ENCODE measurements around the gene HSD17B2.
A peak's percentile ranks its signal among the peaks of the same experiment; 100 is the strongest.

The HSD17B2 gene

DNA sequence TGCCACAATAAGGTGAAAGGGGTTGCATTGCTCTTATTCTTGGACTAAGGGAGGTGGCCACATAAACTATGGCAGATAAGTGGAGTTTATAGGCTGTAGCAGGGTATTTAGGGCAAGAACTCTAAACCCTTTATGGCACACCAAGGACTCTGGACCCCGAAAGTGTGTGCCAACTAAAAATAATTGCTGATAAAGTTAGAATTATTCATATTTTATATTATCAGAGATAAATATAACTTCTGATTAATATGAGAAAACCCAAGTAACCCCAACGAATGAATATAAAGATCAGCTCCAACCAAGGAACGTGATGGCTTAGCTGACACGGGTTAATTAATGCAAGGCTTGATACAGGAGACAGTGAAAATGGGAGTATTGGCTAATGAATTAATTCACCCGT lies 15.0 kb upstream of the HSD17B2 start:
- DNase-seq = no peak

DNA sequence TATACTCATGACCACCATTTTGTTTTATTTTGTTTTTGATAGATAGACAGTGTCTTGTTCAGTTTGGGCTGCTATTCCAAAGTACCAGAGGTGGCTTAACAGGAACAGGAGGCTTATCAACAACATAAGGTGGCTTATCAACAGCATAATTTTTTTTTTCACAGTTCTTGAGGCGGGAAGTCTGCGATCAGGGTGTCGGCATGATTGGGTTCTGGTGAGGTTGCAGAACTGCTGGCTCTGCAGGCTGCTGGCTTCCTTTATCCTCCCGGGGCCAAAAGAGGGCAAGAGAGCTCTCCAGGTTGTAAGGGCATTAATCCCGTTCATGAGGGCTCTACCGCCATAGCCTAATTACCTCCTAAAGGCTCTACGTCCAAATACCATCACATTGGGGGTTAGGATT lies 11.8 kb upstream of the HSD17B2 start:
- no peak for DNase-seq

DNA sequence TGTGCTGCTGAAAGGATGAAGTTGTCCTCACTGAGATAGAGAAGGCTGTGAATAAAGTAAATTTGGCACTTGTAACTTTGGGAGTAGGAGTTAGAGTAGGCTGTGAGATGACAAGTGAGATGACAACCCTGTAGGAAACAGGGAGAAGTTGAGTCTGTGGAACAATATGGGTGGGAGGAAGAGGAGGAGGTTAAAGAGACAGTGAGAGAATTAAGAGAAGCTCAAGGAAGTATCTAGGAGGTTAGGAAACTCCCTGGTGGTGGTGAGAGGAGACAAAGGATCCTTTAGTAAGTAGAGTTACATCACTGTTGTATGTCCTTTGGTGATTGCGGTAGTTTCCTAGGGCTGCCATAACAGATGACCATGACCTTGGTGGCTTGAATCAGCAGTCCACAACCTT lies 10.7 kb upstream of the HSD17B2 start:
- DNase-seq = no peak

DNA sequence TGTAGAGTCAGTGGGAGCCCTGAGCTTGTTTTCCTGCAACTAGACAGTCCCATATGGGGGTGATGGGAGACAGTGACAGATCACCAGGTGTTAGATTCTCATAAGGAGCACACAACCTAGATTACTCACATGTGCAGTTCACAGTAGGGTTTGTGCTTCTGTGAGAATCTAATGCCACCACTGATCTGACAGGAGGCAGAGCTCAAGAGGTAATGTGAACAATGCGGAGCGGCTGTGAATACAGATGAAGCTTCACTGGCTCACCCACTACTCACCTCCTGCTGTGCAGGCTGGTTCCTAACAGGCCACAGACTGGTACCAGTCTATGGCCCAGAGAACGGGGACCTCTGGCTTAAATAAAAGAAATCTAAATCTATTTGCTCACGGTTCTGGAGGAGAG lies 10.2 kb upstream of the HSD17B2 start:
- no peak for DNase-seq

DNA sequence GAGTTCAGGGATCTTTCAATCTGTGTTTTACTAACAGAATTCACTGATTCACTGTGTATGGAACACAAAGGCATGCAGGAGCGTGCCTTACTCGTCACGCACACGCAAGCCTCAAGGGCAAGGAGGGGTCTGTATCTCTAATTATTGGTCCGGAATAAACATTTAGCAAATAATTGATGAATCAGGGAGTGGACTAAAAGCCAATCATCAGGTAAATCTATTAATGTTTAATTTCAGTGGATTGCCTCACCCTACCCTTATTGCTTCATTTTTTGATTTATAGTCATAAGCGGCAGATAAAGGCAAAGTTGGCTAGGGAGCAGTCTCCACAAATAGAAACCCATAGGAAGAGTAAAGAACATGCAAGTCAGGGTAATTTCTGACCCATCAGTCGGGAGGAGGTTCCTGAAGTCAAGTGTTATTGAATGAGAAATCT lies 7.4 kb upstream of the HSD17B2 start:
- DNase-seq = no peak

DNA sequence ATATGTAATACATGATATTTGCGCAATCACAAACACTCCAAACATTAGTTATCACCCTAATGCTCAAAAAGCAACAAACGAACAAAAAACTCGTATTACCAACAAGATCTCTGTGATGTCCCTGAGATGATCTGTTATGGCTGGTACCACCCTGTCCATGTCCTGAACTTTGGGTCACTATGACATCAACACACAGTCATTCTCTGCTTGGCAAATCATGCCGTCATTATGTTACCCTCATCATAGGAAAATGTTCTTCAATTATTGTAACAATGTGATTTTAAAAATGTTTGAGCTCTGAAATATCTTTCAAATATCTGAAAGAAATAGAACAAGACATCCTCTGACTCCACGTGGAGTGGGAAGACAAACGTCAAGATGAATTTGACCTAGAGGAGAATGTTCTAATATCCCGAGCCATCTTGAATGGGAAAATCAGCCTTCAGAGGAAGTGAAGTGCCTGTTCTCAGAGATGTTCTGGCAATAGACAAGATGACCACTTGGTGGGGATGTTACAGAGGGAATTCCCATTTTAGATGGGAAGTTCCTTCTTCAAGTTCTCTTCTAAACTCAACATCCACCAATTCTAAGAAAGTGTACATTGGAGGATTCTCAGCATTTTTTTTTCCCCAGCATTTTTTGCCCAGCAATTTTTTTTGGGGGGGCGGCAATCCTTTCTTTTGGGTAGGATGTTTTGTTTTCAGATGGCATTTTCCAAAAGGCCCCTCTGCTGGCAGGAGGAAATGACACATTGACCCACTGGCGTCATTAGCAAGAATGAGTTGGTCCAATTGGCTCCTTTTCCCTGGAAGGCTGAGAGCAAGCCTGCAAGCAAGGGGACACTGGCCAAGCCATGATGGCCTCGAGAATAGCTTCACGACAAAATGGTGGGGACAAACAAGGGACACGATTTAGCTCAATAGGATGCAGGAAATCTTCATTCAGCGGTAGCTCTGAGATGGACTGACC lies 3.7 kb upstream of the HSD17B2 start:
- DNase-seq = peak; percentile 13

DNA sequence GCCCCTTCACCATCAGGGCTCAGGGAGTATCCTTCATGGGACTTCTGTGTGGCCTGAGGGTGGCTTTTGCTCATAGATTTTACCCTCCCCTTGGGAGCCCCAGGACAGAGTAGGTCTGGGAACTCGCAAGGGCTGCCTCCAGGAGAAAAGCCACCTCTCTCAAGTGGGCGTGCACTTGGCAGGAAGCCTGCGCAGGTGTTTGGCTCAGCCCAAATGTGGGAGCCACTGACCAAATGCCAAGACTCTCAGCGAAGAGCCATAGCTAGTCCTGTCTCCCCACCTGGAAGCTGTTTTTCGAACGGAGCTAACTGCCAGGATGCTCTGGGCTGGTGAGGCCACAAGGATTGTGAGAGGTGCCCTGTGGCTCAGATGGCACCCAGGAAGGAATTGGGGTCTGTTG lies 2.0 kb upstream of the HSD17B2 start:
- peak; percentile 32 for DNase-seq

DNA sequence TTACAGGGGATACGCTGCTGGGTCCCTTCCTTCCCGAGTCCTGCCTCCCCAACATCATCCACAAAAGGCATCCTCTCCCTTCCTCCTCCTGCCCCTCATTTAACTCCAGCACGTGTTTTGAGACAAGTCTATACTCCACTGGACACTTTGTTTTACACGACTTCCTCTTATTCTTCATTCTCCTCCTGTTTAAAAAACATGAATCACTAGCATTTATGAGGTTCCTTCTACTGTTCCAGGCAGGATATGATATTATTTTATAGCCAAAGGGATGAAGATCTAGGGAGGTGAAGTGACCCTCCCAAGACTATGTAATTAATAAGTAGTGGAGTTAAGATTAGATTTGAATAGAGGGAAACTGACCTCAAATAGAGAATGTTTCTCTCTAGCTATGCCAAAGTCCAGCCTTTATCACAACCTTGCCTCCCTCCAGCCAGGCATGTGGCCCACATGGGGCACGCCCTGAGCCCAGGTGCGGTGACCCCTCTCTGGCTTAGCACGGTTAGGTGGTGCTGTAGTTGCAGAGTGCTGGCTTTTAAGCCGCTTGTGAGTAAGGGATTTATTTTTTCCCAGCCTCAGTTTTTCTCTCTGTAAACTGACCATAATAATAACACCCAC lies 1.3 kb upstream of the HSD17B2 start:
- DNase-seq = no peak

DNA sequence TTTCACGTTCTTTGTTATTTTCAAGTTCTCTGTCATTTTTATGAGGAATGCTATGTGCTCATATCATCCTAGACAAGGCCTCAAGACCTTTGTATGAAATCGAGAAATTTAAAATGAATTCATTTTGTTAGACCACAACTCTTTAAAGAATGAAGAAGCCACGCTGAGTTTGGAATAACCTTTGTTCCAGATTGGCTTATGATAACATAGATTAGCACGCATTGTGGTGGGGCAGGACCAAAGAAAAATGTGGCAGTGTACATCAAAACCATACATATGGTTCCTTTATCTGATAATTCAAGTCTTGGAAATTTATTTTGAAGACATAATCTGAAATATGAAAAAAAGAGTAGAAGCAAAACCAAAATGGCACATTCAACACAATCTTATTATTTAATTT lies 2.2 kb downstream of the HSD17B2 start:
- DNase-seq = no peak

DNA sequence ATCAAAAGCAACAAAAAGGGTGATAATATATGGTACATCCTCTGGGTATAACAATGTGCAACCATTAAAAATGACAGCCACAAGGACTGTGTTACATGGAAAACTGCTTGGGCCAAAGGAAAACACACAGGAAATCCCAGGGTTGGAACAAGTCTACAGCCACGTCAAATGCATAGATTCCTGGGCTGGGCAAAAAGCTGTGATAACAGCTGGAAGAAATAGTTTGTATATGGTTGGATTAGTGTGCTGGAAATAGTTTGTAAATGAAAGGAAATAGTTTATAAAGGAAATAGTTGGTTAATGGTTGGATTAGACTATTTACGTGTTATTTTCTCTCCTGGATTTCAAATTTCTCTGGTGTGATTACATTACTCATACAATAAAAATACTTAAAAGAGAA lies 2.6 kb downstream of the HSD17B2 start:
- no peak for DNase-seq

DNA sequence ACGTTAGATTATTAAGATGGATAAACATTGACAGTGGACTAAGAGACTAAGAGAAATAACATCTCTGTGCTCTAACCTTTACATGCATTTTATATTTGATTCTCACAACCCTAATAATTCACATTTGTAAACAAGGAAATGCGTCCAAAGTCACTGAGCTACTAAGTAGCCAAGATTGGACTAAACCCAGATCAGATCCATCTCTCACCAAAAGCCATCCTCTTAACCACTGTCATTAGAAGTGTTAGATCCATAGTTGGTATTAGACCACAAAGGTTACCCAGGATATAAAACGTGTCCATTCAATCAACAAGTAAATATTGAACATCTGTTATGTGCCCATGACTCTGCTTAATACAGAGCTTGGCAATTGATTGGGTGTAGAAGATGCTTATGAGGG lies 5.2 kb downstream of the HSD17B2 start:
- DNase-seq = no peak

DNA sequence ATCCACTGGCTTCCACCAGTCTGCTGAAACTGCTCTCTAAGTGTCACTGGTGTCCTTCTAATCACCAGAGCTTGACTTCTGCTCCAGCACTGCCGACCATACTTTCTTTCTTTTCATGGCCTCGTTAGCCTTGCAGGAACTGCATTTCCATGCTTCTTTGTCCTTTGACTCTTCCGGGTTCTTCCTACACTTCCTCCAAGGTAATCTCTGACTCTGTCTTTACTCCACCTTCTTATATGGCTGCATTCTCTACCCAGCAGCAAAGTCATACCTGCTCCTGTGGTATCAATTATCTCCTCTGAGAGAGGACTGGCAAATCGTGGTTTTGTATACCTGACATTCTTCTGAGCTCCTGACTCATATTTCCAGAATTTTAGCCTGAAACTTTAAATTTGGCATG lies 6.5 kb downstream of the HSD17B2 start:
- DNase-seq = no peak

DNA sequence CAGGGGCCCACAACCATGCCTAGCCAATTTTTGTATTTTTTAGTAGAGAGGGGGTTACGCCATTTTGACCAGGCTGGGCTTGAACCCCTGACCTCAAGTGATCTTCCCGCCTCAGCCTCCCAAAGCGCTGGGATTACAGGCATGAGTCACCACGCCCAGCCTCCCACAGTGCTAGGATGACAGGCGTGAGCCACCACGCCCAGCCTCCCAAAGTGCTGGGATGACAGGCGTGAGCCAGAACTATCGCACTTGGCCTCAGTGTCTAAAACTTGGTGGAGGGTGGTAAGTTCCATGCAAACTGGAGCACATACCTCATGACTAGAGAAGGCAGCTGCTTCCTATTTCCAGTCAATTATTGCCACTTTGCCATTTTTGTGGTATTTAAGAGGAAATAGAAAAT lies 7.1 kb downstream of the HSD17B2 start:
- DNase-seq = no peak

DNA sequence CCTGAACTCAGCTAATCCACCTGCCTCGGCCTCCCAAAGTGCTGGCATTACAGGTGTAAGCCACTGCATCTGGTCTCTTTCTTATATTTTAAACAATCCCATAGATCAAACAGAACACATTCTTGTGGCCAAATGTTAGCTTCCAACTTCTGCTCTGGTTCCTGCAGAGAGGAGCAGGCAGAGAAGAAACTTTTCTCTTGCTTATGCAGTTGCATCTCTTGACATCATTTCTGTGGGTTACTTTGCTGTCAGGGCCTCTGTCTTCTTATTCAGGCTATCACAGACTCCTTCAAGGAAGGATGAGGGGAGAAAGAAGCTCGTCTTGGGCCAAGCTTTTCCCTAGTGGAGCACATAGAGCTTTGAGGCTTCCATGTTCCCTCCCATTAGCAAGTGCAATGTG lies 7.8 kb downstream of the HSD17B2 start:
- no peak for DNase-seq

DNA sequence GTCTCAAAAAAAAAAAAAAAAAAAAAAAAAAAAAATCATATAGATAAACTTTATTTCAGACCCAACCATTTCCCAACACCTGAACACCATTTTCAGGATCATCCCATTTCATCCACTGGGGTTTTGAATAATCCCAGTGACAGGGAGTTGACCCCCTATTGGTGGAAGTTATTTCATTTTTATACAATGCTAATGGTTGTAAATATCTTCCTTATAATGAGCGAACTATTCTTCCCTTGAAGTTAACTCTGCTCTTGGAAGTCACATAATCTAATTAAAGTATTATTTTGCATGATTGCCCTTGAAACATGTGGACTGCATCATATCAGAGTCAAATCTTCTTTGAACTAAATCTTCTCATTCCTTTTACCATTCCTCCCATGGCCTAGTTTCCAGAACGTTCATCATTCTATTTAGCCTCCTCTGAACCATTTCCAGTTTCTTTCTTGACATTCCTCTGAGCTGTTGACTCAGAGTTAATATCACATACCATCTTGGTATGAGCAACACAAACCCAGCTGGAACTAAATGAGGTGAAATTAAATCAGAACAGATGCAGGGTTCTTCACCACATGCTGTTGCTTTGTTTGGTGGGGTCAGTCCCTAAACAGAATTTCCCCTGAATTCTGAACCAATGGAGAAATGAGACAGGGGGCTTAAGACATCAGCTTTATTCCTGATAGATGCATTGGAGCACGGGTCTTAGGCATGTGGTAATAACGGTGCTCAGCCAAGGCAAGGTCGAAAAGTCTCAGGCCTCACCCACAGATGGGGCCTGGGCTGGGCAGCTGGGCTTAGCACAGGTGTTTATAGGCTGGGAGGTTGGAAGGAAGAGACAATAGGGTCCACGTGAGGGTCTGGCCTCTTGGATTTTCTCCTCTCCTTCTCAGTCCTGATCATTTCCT lies 8.9 kb downstream of the HSD17B2 start:
- DNase-seq = no peak

DNA sequence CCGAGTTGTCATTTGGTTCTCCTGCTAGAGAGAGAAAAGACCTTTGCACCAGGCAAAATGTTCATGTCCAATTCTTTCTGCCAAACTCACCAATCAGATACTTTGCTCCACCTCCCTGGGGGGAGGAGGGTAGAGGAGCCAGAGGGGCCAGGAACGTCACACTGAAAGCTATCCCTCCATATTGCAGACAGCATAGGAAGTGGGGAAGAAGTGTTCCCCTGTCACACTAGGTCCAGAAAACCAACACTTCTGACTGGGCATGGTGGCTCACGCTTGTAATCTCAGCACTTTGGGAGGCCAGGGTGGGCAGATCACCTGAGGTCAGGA lies 9.5 kb downstream of the HSD17B2 start:
- no peak for DNase-seq

DNA sequence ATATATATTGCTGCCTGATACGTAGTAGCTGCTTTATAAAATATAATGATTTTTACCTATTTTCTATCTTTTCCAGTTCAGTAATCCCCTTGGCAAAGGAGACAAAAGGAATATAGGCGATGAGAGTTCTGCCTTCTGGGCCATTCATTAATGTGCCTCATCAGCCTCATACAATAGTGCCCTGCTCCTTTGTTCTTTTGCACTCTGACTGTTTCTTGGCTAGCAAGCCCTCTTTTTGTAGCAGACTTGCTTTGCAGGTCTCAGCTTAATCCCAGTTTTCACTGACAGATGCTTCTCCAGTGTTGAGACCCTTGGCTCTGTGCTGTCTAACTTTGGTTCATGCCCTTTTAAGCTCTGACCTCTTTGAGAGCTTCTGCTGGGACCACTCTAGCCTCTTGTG lies 10.4 kb downstream of the HSD17B2 start:
- no peak for DNase-seq

DNA sequence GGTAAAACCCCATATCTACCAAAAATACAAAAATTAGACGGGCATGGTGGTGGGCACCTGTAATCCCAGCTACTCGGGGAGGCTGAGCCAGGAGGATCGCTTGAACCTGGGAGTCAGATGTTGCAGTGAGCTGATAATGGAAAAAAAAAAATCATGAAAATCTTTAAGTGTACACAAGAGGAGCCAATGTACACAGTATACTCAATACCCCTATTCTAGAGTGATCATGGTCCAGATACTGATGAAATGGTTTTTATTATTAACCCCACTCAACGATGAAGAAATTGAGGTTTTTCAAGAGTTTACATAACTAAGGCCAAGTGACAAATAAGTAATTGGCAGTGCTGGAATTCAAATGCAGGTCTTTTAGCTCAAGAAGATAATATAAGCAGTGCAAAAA lies 11.5 kb downstream of the HSD17B2 start:
- no peak for DNase-seq

DNA sequence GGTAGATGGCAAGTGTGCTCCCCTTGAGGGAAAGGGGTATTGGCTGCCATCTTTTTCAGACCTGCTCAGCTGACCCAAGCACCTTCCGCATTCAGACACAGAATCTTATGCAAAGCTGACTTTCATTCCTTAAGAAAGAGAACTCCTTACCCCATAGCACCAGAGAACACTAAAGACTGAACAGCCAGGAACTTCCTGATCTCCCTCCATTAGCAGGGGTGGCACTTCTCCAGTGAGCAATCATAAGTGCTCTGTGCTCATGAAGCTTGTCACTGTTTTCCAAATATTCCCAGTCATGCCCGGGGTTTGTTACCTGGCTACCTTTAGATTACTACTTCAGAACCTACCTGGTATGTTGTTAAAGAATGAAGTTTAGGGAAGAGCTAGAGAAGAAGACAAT lies 11.9 kb downstream of the HSD17B2 start:
- DNase-seq = no peak

DNA sequence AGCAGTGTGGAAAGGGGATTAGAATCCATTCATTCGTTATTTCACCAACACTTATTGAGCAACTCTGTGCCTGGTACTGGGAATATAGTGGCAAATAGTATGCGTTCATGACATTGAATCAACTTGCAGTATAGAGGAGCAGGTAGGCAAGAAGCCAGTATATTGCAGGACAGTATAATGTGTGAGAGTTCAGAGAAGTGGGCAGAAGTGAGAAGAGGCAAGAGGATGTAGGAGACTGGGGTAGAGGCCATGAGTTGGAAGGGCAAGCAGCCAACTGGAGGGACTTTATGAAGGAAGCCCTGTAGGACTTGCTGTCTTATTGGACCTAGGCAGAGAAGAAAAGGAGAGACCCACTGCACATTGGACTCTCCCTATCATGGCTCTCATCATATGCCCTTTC lies 12.3 kb downstream of the HSD17B2 start:
- no peak for DNase-seq

DNA sequence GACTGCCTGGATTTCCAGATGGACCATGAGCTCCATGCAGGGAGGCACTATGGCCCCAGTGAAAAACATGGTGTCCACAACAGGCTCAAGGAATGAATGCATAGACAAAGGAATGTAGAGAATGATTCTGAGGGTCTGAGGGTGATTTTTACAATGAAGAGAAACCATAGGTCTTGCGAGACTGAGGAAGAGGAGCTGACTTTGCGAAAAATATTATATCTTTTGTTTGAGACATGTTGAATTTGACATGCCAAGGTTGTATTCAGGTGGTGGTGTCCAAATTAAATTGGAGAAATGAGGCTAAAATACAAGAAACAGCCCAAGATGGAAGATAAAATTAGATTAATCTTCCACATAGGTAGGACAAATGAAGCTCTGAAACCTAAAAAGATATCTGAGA lies 12.7 kb downstream of the HSD17B2 start:
- no peak for DNase-seq

DNA sequence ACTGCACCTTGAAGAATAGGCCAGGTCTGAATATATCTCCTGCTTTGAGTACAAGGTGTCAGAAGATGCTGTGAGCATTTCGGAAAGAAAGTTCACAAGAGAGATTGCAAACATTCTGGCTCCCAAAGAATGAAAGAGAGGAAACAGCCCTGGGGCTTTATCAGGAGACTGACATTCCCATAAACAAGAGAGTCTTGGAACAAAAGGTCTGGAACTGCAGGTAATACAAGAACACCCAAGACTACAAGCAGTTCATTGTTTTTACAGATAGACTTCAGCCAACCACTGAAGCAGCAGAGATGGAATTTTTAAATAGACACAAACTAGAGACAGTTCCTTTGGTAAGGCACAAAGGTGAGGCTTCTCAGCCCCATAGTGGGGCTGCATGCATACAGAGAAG lies 14.4 kb downstream of the HSD17B2 start:
- DNase-seq = no peak

DNA sequence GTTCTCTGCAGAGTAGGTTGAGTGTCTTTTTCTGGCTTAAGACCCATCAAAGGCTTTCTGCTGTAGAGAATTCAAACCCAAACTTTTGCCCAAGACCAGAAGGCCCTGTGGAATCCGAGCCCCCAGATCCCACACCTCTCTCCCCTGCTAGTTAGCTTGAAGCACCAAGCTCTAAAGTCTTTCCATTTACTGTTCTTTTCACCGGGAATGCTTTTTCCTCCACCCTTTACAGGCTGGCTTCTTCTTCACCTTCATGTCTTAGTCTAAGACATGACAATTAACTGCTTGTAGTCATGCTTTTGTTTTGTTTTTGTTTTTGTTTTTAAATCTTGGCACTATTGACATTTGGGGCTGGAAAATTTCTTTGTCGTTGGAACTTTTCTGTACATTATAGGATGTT lies 15.5 kb downstream of the HSD17B2 start:
- no peak for DNase-seq

DNA sequence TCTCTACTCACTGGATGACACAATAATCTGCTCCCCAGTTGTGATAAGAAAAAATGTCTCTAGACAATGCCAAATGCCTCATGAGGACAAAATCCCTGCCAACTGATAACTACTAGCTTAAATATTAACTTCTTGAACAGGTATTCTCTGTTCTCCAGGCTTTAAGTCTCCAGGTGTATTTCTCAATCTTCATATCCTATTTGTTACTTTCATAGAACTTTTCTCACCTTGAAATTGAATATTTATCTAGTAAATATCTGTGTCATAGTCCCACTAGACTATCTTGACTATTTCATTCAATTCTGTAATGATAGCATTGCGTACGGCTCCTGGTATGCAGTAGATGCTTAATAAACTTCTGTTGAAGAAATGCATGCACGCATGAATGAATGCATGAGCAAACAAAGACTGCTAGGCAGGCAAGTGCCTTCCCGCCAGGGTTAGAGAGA lies 15.9 kb downstream of the HSD17B2 start:
- DNase-seq = no peak
